MCF 10A (cell line): ENCODE measurements around the gene IGSF8. TPM values are rescaled to one million over a fixed set of nuclear protein-coding genes. Genes with fewer than 3 reads are reported as not detected.

Source experiments
- BruUV-seq: library from RNA; stranded (reverse); fragments of 400-500 nt; replicated peaks from 2 replicates; lab custom pipeline; 2021; lab: Mats Ljungman, UMichigan
- CTCF ChIA-PET: fragments of 300-600 bp; sonication (Branson Sonifier 250); formaldehyde crosslinking; extraction: SDS; loops from one replicate; lab custom pipeline; 2021; ENCODE audit warnings: antibody characterized with exemption, inconsistent platforms; lab: Yijun Ruan, JAX
- POLR2A ChIA-PET: fragments of 300-600, 350-650 bp; sonication (Branson Sonifier 250); formaldehyde crosslinking; extraction: SDS; loops from one replicate; lab custom pipeline; 2020; ENCODE audit warnings: antibody characterized with exemption, inconsistent platforms; lab: Yijun Ruan, JAX
- DNase-seq: peaks from one replicate; pipeline ENCODE4 v3.0.0-alpha.2; 2018; ENCODE audit not compliant: unreplicated experiment
- H3K27ac Mint-ChIP-seq: one replicate; pipeline ENCODE4 v1.8.0; 2022; ENCODE audit warnings: mild to moderate bottlenecking, low read depth, mixed read lengths; ENCODE audit not compliant: unreplicated experiment
- H3K27me3 Mint-ChIP-seq: one replicate; pipeline ENCODE4 v1.8.0; 2022; ENCODE audit warnings: mixed read lengths; ENCODE audit not compliant: insufficient read depth, unreplicated experiment
- H3K36me3 Mint-ChIP-seq: one replicate; pipeline ENCODE4 v1.8.0; 2022; ENCODE audit warnings: mild to moderate bottlenecking, moderate library complexity, mixed read lengths; ENCODE audit not compliant: insufficient read depth, unreplicated experiment
- H3K4me1 Mint-ChIP-seq: one replicate; pipeline ENCODE4 v1.8.0; 2022; ENCODE audit warnings: mixed read lengths; ENCODE audit not compliant: insufficient read depth, unreplicated experiment
- H3K4me3 Mint-ChIP-seq: one replicate; pipeline ENCODE4 v1.8.0; 2022; ENCODE audit warnings: mild to moderate bottlenecking, moderate library complexity, mixed read lengths; ENCODE audit not compliant: unreplicated experiment
- H3K9me3 Mint-ChIP-seq: one replicate; pipeline ENCODE4 v1.8.0; 2022; ENCODE audit warnings: mixed read lengths; ENCODE audit not compliant: unreplicated experiment
- intact Hi-C: fragments of 100-400 bp; cut with micrococcal nuclease; formaldehyde crosslinking; loops from 2 replicates; pipeline ENCODE4 v1.14.1; 2022
- total RNA-seq: library from RNA; stranded (reverse); gene quantifications from 2 replicates; pipeline ENCODE4 v1.2.3, GENCODE V29; 2022
- TF ChIP-seq, protein P1 (sequence below): fragments of 200-600 bp; IDR thresholded peaks from one replicate; pipeline ENCODE4 v1.8.0; 2022; ENCODE audit warnings: antibody characterized with exemption, mild to moderate bottlenecking; ENCODE audit not compliant: unreplicated experiment

Gene IGSF8
- total RNA-seq, 1 experiment from 2014 or later: 13.8 TPM

GRCh38 chr1:160046494-160047110, 51.8 kb downstream of the IGSF8 start:
- ChIA-PET CTCF (interaction anchor here (0.5 to 49.6 kb wide), 57 partner anchors 9 to 578 kb away, joined by 3 to 1546 read pairs (median 4); partner anchors contain the start of genes CASQ1, IGSF8, KCNJ10 and KCNJ9), POLR2A (interaction anchor here (0.6 to 6.5 kb wide), 13 partner anchors 8 to 564 kb away, joined by 3 to 49 read pairs (median 4); partner anchors contain the start of genes IGSF8 and PIGM)
- peaks cover 63% of the 10 kb centered on the region for H3K27me3 Mint-ChIP-seq
- TF ChIP-seq, protein P1, sequence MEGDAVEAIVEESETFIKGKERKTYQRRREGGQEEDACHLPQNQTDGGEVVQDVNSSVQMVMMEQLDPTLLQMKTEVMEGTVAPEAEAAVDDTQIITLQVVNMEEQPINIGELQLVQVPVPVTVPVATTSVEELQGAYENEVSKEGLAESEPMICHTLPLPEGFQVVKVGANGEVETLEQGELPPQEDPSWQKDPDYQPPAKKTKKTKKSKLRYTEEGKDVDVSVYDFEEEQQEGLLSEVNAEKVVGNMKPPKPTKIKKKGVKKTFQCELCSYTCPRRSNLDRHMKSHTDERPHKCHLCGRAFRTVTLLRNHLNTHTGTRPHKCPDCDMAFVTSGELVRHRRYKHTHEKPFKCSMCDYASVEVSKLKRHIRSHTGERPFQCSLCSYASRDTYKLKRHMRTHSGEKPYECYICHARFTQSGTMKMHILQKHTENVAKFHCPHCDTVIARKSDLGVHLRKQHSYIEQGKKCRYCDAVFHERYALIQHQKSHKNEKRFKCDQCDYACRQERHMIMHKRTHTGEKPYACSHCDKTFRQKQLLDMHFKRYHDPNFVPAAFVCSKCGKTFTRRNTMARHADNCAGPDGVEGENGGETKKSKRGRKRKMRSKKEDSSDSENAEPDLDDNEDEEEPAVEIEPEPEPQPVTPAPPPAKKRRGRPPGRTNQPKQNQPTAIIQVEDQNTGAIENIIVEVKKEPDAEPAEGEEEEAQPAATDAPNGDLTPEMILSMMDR: peak; percentile 83
- no peaks in the 10 kb centered on the region for H3K9me3 Mint-ChIP-seq
- intact Hi-C loops: loop anchor here (1.0 to 10.0 kb wide), 3 partner anchors 32 to 328 kb away; no protein-coding TSS in a partner anchor
- no TSS peak for BruUV-seq
- peak; percentile 73 for DNase-seq
- no peak overlapping the region for H3K4me3 Mint-ChIP-seq
- H3K36me3 Mint-ChIP-seq: no peaks in the 10 kb centered on the region
- peaks cover 16% of the 10 kb centered on the region for H3K4me1 Mint-ChIP-seq
- H3K27ac Mint-ChIP-seq: no peak overlapping the region

GRCh38 chr1:160045653-160046052, 52.8 kb downstream of the IGSF8 start:
- TF ChIP-seq, protein P1: no peak
- Mint-ChIP-seq H3K4me3 (no peak overlapping the region), H3K9me3 (no peaks in the 10 kb centered on the region), H3K4me1 (peaks cover 16% of the 10 kb centered on the region), H3K36me3 (no peaks in the 10 kb centered on the region), H3K27ac (no peak overlapping the region), H3K27me3 (peaks cover 54% of the 10 kb centered on the region)
- CTCF ChIA-PET: interaction anchor here (0.6 to 49.6 kb wide), 43 partner anchors 9 to 1052 kb away, joined by 3 to 1546 read pairs (median 5); partner anchors contain the start of genes CASQ1, IGSF8, KCNJ10 and KCNJ9
- no TSS peak for BruUV-seq
- POLR2A ChIA-PET: interaction anchor here (0.7 to 6.5 kb wide), 11 partner anchors 9 to 564 kb away, joined by 3 to 49 read pairs (median 7); partner anchors contain the start of genes DCAF8, KCNJ9 and PIGM
- DNase-seq: no peak
- intact Hi-C loops: loop anchor here (1.0 to 10.0 kb wide), 3 partner anchors 33 to 329 kb away; no protein-coding TSS in a partner anchor

- H3K36me3 Mint-ChIP-seq: no peaks in the 10 kb centered on the region
- H3K4me3 Mint-ChIP-seq: no peak overlapping the region
- no peak for DNase-seq
- peaks cover 36% of the 10 kb centered on the region for H3K27me3 Mint-ChIP-seq
- no peaks in the 10 kb centered on the region for H3K9me3 Mint-ChIP-seq
- peaks cover 12% of the 10 kb centered on the region for H3K4me1 Mint-ChIP-seq
- CTCF ChIA-PET: interaction anchor here (0.8 to 49.6 kb wide), 5 partner anchors 12 to 882 kb away, joined by 3 to 1546 read pairs (median 6); partner anchors contain the start of genes IGSF8, KCNJ10, KCNJ9 and PIGM
- no peak overlapping the region for H3K27ac Mint-ChIP-seq
- BruUV-seq: no TSS peak
- intact Hi-C loops: loop anchor here (10.0 kb wide), 1 partner anchor 331 kb away; no protein-coding TSS in a partner anchor
- POLR2A ChIA-PET: interaction anchor here (0.5 to 6.5 kb wide), 3 partner anchors 12 to 217 kb away, joined by 3 to 49 read pairs (median 3); partner anchors contain the start of genes PIGM and TAGLN2
- TF ChIP-seq, protein P1: no peak
Measured at GRCh38 chr1:160043543-160043942, 54.9 kb downstream of the IGSF8 start.

Other genes starting within 250 kb of the IGSF8 start
- gene VSIG8, start 236.0 kb downstream of the IGSF8 start, total RNA-seq: not detected in 2 replicates
- 0.32 and 0.40 TPM in 2 replicates for gene CFAP45, start 198.5 kb downstream of the IGSF8 start, total RNA-seq
- 464 and 483 TPM in 2 replicates for gene TAGLN2, start 173.1 kb downstream of the IGSF8 start, total RNA-seq
- 0.25 and 0.44 TPM in 2 replicates for gene IGSF9, start 153.0 kb downstream of the IGSF8 start, total RNA-seq
- not detected in 2 replicates for gene SLAMF9, start 144.4 kb downstream of the IGSF8 start, total RNA-seq
- 7.7 and 10.1 TPM in 2 replicates for gene PIGM, start 66.6 kb downstream of the IGSF8 start, total RNA-seq
- gene KCNJ10, start 28.5 kb downstream of the IGSF8 start, total RNA-seq: not detected in 2 replicates
- 0.07 TPM in 1 of 2 replicates, not detected in the other for gene KCNJ9, start 17.1 kb downstream of the IGSF8 start, total RNA-seq
- 0.07 TPM in 1 of 2 replicates, not detected in the other for gene ATP1A2, start 17.1 kb upstream of the IGSF8 start, total RNA-seq
- gene ATP1A4, start 53.0 kb upstream of the IGSF8 start, total RNA-seq: not detected in 2 replicates
- not detected in 2 replicates for gene CASQ1, start 92.0 kb upstream of the IGSF8 start, total RNA-seq
- gene PEA15, start 106.8 kb upstream of the IGSF8 start, total RNA-seq: 183 and 198 TPM in 2 replicates
- gene DCAF8, start 163.9 kb upstream of the IGSF8 start, total RNA-seq: 181 and 208 TPM in 2 replicates
- gene PEX19, start 186.5 kb upstream of the IGSF8 start, total RNA-seq: 61.2 and 73.2 TPM in 2 replicates
- 273 and 353 TPM in 2 replicates for gene COPA, start 244.6 kb upstream of the IGSF8 start, total RNA-seq
- gene NCSTN, start 244.8 kb upstream of the IGSF8 start, total RNA-seq: 125 and 129 TPM in 2 replicates